GM23248 (cell line): ENCODE data around the gene CPNE9. TPM values are rescaled to one million over a fixed set of nuclear protein-coding genes. Genes with fewer than 3 reads are reported as not detected.

ENCODE experiments used
- DNase-seq: peaks from one replicate; pipeline ENCODE4 v3.0.0-alpha.2; 2015
- H2AFZ ChIP-seq: fragments of 200-600 bp; sonication (generic); 2 replicates; pipeline ENCODE4 v1.6.1; 2016; ENCODE audit warnings: antibody characterized with exemption
- H3F3A ChIP-seq: fragments of 200-600 bp; sonication (generic); 2 replicates; pipeline ENCODE4 v1.6.1; 2016; ENCODE audit warnings: mild to moderate bottlenecking, antibody characterized with exemption, mixed run types; ENCODE audit not compliant: insufficient read depth
- H3K27ac ChIP-seq: fragments of 200-600 bp; sonication (generic); 2 replicates; pipeline ENCODE4 v1.5.1; 2016; ENCODE audit warnings: mild to moderate bottlenecking
- H3K27me3 ChIP-seq: fragments of 200-600 bp; sonication (generic); replicated peaks from 2 replicates; pipeline ENCODE4 v1.6.1; 2016; ENCODE audit warnings: mild to moderate bottlenecking; ENCODE audit not compliant: insufficient read depth
- H3K36me3 ChIP-seq: fragments of 200-600 bp; sonication (generic); 2 replicates; pipeline ENCODE4 v1.6.1; 2016; ENCODE audit warnings: low read depth, mild to moderate bottlenecking
- H3K4me1 ChIP-seq: fragments of 200-600 bp; sonication (generic); 2 replicates; pipeline ENCODE4 v1.6.1; 2016; ENCODE audit warnings: mild to moderate bottlenecking; ENCODE audit not compliant: insufficient read depth
- H3K4me2 ChIP-seq: fragments of 200-600 bp; sonication (generic); one replicate; pipeline ENCODE4 v1.6.1; 2016; ENCODE audit warnings: mild to moderate bottlenecking; ENCODE audit not compliant: unreplicated experiment
- H3K4me3 ChIP-seq: fragments of 200-600 bp; sonication (generic); 2 replicates; pipeline ENCODE4 v1.5.1; 2016; ENCODE audit warnings: mild to moderate bottlenecking
- H3K79me2 ChIP-seq: fragments of 200-600 bp; sonication (generic); 2 replicates; pipeline ENCODE4 v1.6.1; 2016; ENCODE audit warnings: mild to moderate bottlenecking; ENCODE audit not compliant: insufficient read depth
- H3K9ac ChIP-seq: fragments of 200-600 bp; sonication (generic); 2 replicates; pipeline ENCODE4 v1.6.1; 2016; ENCODE audit warnings: mild to moderate bottlenecking
- H3K9me2 ChIP-seq: fragments of 200-600 bp; sonication (generic); 2 replicates; pipeline ENCODE4 v1.6.1; 2016; ENCODE audit warnings: mixed run types, mild to moderate bottlenecking, moderate library complexity; ENCODE audit not compliant: insufficient read depth
- H3K9me3 ChIP-seq: fragments of 200-600 bp; sonication (generic); one replicate; pipeline ENCODE4 v1.6.1; 2017; ENCODE audit warnings: low read depth
- H4K20me1 ChIP-seq: fragments of 200-600 bp; sonication (generic); 2 replicates; pipeline ENCODE4 v1.6.0; 2016; ENCODE audit not compliant: insufficient read depth
- EZH2 ChIP-seq: fragments of 200-600 bp; sonication (generic); IDR thresholded peaks from 2 replicates; pipeline ENCODE4 v1.6.1; 2018; ENCODE audit warnings: antibody characterized with exemption, mild to moderate bottlenecking; ENCODE audit not compliant: insufficient read depth, poor library complexity, severe bottlenecking
- EZH2phosphoT487 ChIP-seq: fragments of 200-600 bp; sonication (generic); IDR thresholded peaks from 2 replicates; pipeline ENCODE4 v1.6.1; 2018; ENCODE audit warnings: antibody characterized with exemption, moderate library complexity, mild to moderate bottlenecking, low read depth; ENCODE audit not compliant: insufficient read depth
- WGBS, 2 experiments: methylation state at CpG; one replicate each; pipeline ENCODE4 v1.1.6; 2015 to 2017; ENCODE audit warnings: low lambda C conversion rate in 2 of 2, low coverage in 1 of 2; ENCODE audit errors: missing lambda C conversion rate in 2 of 2; 5-methylcytosine and 5-hydroxymethylcytosine counted together
- in situ Hi-C: fragments of 300-500 bp; cut with MboI; formaldehyde crosslinking; loops from 2 replicates; pipeline ENCODE4 v1.15.0; 2020
- polyA plus RNA-seq: library from polyadenylated mRNA; unstranded; fragments of >200 nt; fragmentation: Nextera tagmentation; extraction: Ambion mirVana; gene quantifications from 2 replicates; pipeline ENCODE4 v1.2.1, GENCODE V29; 2016
- total RNA-seq: library from RNA; depleted of rRNA; stranded (reverse); fragments of >200 nt; shearing (Covaris generic); gene quantifications from 2 replicates; pipeline ENCODE4 v1.2.3, GENCODE V29; 2014

Gene CPNE9
- total and polyA plus RNA-seq, 2 experiments from 2014 or later, result not detected

- in situ Hi-C loops, result no loop called here
- Histone ChIP-seq H3F3A (no peaks in the 10 kb centered on the region), H3K4me2 (no peak overlapping the region), H3K9me3 (no peaks in the 10 kb centered on the region), H3K79me2 (no peaks in the 10 kb centered on the region), H3K4me1 (no peaks in the 10 kb centered on the region), H3K36me3 (peaks cover 10% of the 10 kb centered on the region; the same call in 1 of the 2 replicates), H3K4me3 (no peak overlapping the region), H3K9ac (no peak overlapping the region), H4K20me1 (no peaks in the 10 kb centered on the region), H3K27ac (no peak overlapping the region), H3K9me2 (no peaks in the 10 kb centered on the region), H3K27me3 (no peaks in the 10 kb centered on the region), H2AFZ (no peak overlapping the region)
- TF ChIP-seq EZH2phosphoT487, result no peak
- no peak for TF ChIP-seq EZH2
- 80 to 81% methylated on average over 5 of the region's 5 CpGs for WGBS, 2 experiments
- DNase-seq, result no peak
Measured at GRCh38 chr3:9688961-9689360, 14.7 kb upstream of the CPNE9 start.

- in situ Hi-C loops, result no loop called here
- Histone ChIP-seq H3K79me2 (no peaks in the 10 kb centered on the region), H3K4me1 (no peaks in the 10 kb centered on the region), H3K27ac (no peak overlapping the region), H2AFZ (no peak overlapping the region), H3K4me2 (no peak overlapping the region), H4K20me1 (no peaks in the 10 kb centered on the region), H3K9me2 (no peaks in the 10 kb centered on the region), H3K4me3 (no peak overlapping the region), H3K36me3 (peaks cover 10% of the 10 kb centered on the region; the same call in 1 of the 2 replicates), H3K9me3 (no peaks in the 10 kb centered on the region), H3K9ac (no peak overlapping the region), H3F3A (no peaks in the 10 kb centered on the region), H3K27me3 (no peaks in the 10 kb centered on the region)
- 96 to 100% methylated on average over 4 of the region's 4 CpGs for WGBS, 2 experiments
- TF ChIP-seq EZH2, result no peak
- no peak for TF ChIP-seq EZH2phosphoT487
- no peak for DNase-seq
Measured at GRCh38 chr3:9689757-9690156, 13.9 kb upstream of the CPNE9 start.

- Histone ChIP-seq H3K79me2 (no peaks in the 10 kb centered on the region), H3K4me3 (no peak overlapping the region), H3K9me3 (no peaks in the 10 kb centered on the region), H3K4me2 (no peak overlapping the region), H3F3A (no peaks in the 10 kb centered on the region), H3K27me3 (no peaks in the 10 kb centered on the region), H3K4me1 (no peaks in the 10 kb centered on the region), H3K9ac (no peak overlapping the region), H3K27ac (no peak overlapping the region), H2AFZ (no peak overlapping the region), H4K20me1 (no peaks in the 10 kb centered on the region), H3K9me2 (no peaks in the 10 kb centered on the region), H3K36me3 (peaks cover 6% of the 10 kb centered on the region; the same call in 1 of the 2 replicates)
- in situ Hi-C loops, result no loop called here
- no peak for TF ChIP-seq EZH2
- no peak for TF ChIP-seq EZH2phosphoT487
- no peak for DNase-seq
- 79 to 87% methylated on average over 14 to 15 of the region's 15 CpGs for WGBS, 2 experiments
Measured at GRCh38 chr3:9690451-9691450, 12.9 kb upstream of the CPNE9 start.

GRCh38 chr3:9691636-9692035 lies 12.0 kb upstream of the CPNE9 start:
- H3K4me3 ChIP-seq, result no peak overlapping the region
- no peak overlapping the region for H2AFZ ChIP-seq
- WGBS, 2 experiments, result 91 to 100% methylated on average over 2 of the region's 2 CpGs
- H3K36me3 ChIP-seq, result peaks cover 6% of the 10 kb centered on the region; the same call in 1 of the 2 replicates
- H3F3A ChIP-seq, result no peaks in the 10 kb centered on the region
- H3K9me3 ChIP-seq, result no peaks in the 10 kb centered on the region
- H3K9me2 ChIP-seq, result no peaks in the 10 kb centered on the region
- no peaks in the 10 kb centered on the region for H3K79me2 ChIP-seq
- in situ Hi-C loops, result no loop called here
- no peaks in the 10 kb centered on the region for H3K4me1 ChIP-seq
- no peaks in the 10 kb centered on the region for H4K20me1 ChIP-seq
- H3K9ac ChIP-seq, result no peak overlapping the region
- TF ChIP-seq EZH2phosphoT487 (no peak), EZH2 (no peak)
- no peak overlapping the region for H3K4me2 ChIP-seq
- DNase-seq, result no peak
- no peak overlapping the region for H3K27ac ChIP-seq
- no peaks in the 10 kb centered on the region for H3K27me3 ChIP-seq
